Hepatocyte (in vitro differentiated cells): Measurements from ENCODE around the gene ANKRD11.

Experiments used
- EZH2phosphoT487 ChIP-seq: fragments of 200-600 bp; sonication (generic); IDR thresholded peaks from one replicate; pipeline ENCODE4 v1.6.1; 2018; ENCODE audit warnings: antibody characterized with exemption, mild to moderate bottlenecking, low read depth, moderate library complexity; ENCODE audit not compliant: unreplicated experiment, severe bottlenecking
- TF ChIP-seq, protein P1 (sequence below): fragments of 200-600 bp; sonication (generic); IDR thresholded peaks from 2 replicates; pipeline ENCODE4 v1.5.1; 2016; ENCODE audit warnings: antibody characterized with exemption, mild to moderate bottlenecking; ENCODE audit not compliant: poor library complexity

DNA sequence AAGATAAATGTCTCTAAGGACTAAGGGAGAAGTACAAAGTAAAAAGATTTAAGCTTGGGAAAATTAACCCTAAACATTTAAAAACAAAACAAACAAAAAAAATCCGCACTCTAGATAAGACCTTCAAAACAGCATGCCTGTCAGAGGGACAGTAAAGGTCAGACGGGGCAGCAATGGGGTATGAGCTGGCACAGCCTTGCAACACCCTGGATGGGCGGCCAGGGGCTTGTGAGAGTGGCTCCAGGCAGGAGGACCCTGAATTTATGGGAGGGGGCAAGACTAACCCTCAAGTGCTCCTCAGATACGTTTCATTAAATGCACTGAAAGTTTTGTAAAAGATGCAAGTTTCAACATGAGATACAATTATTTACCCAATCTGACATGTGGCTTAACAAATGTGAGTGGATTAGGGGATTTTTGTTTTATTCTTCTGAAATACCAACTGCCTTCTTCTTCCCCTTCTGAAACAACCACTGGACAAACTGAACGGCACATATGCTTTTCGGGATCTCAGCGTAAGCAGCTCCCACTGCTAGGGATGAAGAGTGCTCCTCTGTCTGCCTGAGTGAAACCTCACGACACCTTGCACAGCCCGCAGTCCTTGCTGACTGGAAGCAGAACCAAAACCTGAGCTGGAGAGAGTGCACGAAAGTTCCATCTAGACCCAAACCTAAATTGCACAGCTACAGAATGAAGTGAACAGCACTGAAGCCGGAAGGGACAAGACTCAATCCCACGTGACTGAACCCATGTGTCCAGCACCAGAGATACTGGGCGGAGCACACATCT is 128.4 kb downstream of the ANKRD11 start:
- TF ChIP-seq, protein P1, sequence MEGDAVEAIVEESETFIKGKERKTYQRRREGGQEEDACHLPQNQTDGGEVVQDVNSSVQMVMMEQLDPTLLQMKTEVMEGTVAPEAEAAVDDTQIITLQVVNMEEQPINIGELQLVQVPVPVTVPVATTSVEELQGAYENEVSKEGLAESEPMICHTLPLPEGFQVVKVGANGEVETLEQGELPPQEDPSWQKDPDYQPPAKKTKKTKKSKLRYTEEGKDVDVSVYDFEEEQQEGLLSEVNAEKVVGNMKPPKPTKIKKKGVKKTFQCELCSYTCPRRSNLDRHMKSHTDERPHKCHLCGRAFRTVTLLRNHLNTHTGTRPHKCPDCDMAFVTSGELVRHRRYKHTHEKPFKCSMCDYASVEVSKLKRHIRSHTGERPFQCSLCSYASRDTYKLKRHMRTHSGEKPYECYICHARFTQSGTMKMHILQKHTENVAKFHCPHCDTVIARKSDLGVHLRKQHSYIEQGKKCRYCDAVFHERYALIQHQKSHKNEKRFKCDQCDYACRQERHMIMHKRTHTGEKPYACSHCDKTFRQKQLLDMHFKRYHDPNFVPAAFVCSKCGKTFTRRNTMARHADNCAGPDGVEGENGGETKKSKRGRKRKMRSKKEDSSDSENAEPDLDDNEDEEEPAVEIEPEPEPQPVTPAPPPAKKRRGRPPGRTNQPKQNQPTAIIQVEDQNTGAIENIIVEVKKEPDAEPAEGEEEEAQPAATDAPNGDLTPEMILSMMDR, result no peak
- TF ChIP-seq EZH2phosphoT487, result no peak
